Bronchial epithelial cell (primary cell): ENCODE results near the gene SLC24A3. TPM values are rescaled to one million over a fixed set of nuclear protein-coding genes. Genes with fewer than 3 reads are reported as not detected.

Experiments
- DNase-seq: peaks from one replicate; pipeline ENCODE4 v3.0.0-alpha.2; 2010; ENCODE audit warnings: low read depth
- FAIRE-seq: peaks from 2 replicates; lab custom pipeline; 2011; peaks lifted over from hg19 to GRCh38; lab: Jason Lieb, UNC
- H3K27me3 ChIP-seq: 2 replicates; pipeline ENCODE4 v1.5.1; 2011; ENCODE audit warnings: low read length; ENCODE audit not compliant: control insufficient read depth, insufficient read depth
- H3K36me3 ChIP-seq: 2 replicates; pipeline ENCODE4 v1.5.1; 2011; ENCODE audit warnings: low read length; ENCODE audit not compliant: control insufficient read depth, insufficient read depth
- H3K4me3 ChIP-seq: 2 replicates; pipeline ENCODE4 v1.5.1; 2011; ENCODE audit warnings: mild to moderate bottlenecking, low read depth, low read length, control low read depth
- CTCF ChIP-seq: IDR thresholded peaks from 2 replicates; pipeline ENCODE4 v1.5.1; 2011; ENCODE audit warnings: mild to moderate bottlenecking, moderate library complexity, low read length, control low read depth, inconsistent platforms; ENCODE audit not compliant: insufficient read depth, severe bottlenecking
- total RNA-seq: library from RNA; depleted of rRNA; stranded (reverse); fragments of >200 nt; gene quantifications from 2 replicates; pipeline ENCODE4 v1.2.1, GENCODE V29; 2014

Gene SLC24A3
- total RNA-seq, 1 donor from 2014 or later = under 0.01 TPM

GRCh38 chr20:19498756-19499155 is 286.3 kb downstream of the SLC24A3 start:
- DNase-seq = no peak
- FAIRE-seq = no peak
- Histone ChIP-seq H3K4me3 (no peak overlapping the region), H3K27me3 (no peaks in the 10 kb centered on the region), H3K36me3 (no peaks in the 10 kb centered on the region)
- no peak for TF ChIP-seq CTCF

- no peak overlapping the region for H3K4me3 ChIP-seq
- FAIRE-seq (peak; percentile 47), DNase-seq (no peak)
- H3K36me3 ChIP-seq = no peaks in the 10 kb centered on the region
- TF ChIP-seq CTCF = no peak
- H3K27me3 ChIP-seq = no peaks in the 10 kb centered on the region
Observed at GRCh38 chr20:19501476-19502115, 289.2 kb downstream of the SLC24A3 start.

- FAIRE-seq = no peak
Observed at GRCh38 chr20:19502169-19502568, 289.7 kb downstream of the SLC24A3 start.

GRCh38 chr20:19504251-19504650 is 291.8 kb downstream of the SLC24A3 start:
- FAIRE-seq (no peak), DNase-seq (no peak)
- Histone ChIP-seq H3K27me3 (no peaks in the 10 kb centered on the region), H3K4me3 (no peak overlapping the region), H3K36me3 (no peaks in the 10 kb centered on the region)
- no peak for TF ChIP-seq CTCF

More at GRCh38 chr20:19502169-19502568, 289.7 kb downstream of the SLC24A3 start:
- Histone ChIP-seq H3K36me3 (no peaks in the 10 kb centered on the region), H3K27me3 (no peaks in the 10 kb centered on the region), H3K4me3 (no peak overlapping the region)
- TF ChIP-seq CTCF = no peak
- DNase-seq = no peak

- H3K27me3 ChIP-seq = no peaks in the 10 kb centered on the region
- DNase-seq (no peak), FAIRE-seq (no peak)
- H3K36me3 ChIP-seq = no peaks in the 10 kb centered on the region
- H3K4me3 ChIP-seq = no peak overlapping the region
- TF ChIP-seq CTCF = no peak
Observed at GRCh38 chr20:19506021-19506420, 293.6 kb downstream of the SLC24A3 start.

GRCh38 chr20:19508449-19508848 is 296.0 kb downstream of the SLC24A3 start:
- Histone ChIP-seq H3K4me3 (no peak overlapping the region), H3K27me3 (no peaks in the 10 kb centered on the region), H3K36me3 (no peaks in the 10 kb centered on the region)
- no peak for DNase-seq
- no peak for TF ChIP-seq CTCF
- FAIRE-seq = no peak
